ENCODE measurements around the gene WNT10A.
"Not testable (repeated sequence)": the region's sequence is repeated elsewhere in the genome, so short reads cannot be mapped to it uniquely, and the experiment has no call there.

Gene WNT10A

DNA sequence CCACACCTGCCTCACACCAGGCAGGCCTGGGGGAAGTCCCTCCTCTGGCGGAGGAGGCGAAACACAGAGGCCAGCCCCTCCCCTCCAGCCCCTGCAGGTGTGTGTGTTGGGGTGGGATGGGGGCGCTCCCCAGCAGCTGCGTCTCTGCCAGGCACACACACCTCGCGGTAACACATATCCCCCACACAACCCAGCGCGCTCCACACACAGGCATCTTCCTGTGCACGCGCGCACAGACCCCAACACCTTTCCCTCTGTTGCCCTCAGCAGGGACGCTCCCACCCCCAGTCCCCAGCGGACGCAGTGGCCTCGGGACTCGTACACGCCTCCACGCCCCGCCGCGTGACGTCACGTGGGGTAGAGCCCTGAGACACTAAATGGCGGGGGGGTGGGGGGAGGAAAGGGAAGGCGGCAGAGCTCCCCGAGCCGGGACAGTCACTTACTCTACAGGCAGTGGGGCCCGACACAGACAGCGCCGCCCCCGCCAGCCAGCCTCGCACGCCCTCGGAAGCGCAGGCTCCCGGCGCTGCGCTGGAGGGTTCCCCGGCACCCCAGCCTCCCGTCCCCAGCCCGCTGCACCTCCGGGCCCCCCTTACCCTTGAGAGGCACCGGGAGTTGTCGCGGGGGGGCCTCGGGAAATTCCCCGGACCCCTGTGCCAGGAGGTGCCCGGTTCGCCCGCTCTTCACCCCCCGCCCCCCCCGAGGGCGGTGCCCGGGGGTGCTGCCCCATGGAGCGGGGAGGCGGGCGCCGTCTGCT lies at the start of gene WNT10A:
Gene WNT10A, plus strand, starts transcription at position 751 of the 757 bp plus-strand sequence. CDS start 144 bp downstream, outside the sequence.
- peak; percentile 60 to 82 (median 69) for DNase-seq

DNA sequence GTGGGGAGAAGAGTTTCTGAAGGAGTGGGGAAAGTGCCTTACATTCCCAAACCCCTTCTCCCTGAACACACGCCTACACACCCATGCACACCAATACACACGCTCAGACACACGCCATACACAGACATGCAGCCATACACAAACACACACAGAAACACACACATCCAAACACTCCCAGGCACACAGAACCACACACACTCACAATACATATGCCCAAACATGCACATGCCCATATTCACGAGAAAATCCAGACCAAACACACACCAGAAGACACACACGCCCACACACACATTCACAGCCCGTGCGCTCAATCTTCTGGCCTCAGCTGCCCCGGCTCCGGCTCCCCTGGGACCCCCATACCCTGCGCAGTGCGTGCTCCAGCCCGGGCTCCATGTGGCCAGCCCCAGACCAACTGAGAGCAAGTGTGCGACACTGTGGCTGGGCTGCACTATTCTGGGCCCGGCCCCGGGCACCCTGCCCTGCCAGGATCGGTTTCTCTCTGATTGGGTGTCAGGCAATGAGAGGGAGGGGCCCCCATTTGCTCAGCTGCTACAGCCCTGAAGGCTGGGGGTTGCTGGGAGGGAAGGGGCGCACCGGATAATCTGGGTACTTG lies 49.2 kb upstream of the WNT10A start, which contains the start of gene PRKAG3:
Gene PRKAG3, minus strand, starts transcription at position 426 of the 613 bp plus-strand sequence.
- DNase-seq: no peak

DNA sequence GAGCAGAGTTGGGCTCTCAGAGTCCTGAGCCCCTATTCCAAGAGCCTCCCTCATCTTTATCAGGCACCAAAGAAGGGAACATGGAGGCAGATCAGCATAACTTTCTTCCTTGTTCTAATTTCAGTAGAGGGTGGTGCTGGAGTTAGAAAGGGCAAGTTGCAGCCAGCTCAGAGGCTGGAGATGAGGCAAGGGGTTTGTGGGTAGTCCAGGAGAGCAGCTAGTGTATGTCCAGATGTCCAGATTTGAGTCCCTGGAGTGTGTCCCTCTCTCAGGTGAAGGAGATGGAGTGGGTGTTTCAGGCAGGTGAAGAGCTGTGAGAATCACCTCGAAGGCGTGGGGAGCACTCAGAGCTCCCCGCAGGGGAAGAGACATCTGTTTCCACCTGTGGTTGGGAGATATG lies 48.6 kb upstream of the WNT10A start:
- DNase-seq: no peak

DNA sequence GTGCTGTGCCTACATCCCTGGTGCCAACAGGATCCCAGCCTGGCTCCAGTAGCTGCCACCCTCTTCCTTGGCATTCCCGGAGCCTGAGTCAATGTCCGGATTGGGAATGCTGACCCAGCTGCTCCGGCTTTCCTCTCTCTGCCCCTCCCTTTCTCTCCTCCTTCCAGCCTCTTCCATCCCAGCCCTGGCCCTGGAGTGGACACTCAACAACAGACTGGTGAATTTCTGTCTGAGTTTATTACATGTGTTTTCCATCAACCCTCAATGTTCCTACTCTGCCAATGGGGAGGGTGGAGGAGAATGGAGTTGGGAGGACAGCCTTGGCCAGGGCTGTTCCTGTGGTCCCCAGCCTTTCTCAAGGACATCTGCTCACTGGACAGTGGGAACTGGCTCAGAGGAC lies 48.1 kb upstream of the WNT10A start:
- DNase-seq: no peak

DNA sequence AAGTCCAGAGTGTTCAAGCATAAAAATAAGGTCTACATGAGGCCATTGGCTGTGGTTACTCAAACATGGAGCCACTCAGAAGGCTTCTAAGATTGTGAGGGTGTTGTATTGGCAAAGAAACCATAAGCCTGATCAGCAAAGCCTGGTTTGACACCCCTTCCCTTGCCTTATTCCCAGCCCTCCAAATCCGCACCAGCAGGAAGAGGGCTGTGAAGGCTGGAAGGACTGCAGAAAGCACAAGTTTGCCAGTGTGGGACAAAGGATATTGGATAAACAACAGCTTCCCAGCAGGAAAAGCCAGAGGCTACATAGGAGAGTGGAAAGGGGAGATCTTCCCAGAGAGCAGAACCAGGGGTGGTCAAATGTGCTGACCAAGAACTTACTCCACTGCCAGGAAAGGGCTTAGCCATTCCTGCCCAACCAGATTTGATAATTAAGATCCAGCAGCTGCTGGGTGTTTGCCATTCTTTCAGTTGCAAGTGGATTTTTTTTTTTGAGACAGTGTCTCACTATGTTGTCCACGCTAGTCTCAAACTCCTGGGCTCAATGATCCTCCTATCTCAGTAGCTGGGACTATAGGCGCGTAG lies 47.5 kb upstream of the WNT10A start:
- DNase-seq: no peak

DNA sequence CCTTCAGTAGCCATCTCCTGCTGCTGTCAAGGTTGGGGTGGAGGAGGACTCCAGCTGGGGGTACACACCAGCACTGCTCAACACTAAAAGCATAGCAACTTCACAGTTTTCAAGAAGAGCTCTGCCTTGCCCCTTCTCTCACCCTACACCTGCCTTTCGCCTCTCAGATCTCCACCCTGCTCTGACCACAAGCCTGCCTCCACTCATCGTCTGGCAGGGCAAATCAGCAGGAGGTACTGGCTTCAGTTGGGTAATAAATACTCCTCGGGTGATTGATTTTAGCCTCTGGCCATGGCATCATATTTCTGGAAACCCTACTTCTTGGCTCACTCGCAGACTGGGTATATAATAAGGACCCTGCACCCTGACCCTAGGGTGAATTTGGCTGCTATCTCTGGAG lies 46.0 kb upstream of the WNT10A start:
- DNase-seq: no peak

DNA sequence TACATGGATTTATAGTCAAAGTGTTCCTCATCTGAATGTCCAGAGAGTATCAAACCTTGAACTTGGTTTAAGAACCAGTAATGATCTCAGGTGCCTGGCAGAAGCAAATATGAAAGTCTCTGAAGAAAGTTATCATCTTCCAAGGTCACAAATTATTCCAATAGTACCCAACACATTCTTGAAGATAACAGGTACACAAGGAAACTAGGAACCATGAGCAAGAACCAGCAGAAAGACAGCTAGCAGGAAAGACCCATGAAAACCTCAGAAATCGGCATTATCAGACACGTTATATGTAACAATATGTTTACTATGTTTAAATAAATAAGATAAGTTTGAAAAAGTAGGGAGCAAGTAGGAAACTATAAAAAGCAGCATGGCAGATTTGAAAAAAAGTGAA lies 43.2 kb upstream of the WNT10A start:
- no peak for DNase-seq

DNA sequence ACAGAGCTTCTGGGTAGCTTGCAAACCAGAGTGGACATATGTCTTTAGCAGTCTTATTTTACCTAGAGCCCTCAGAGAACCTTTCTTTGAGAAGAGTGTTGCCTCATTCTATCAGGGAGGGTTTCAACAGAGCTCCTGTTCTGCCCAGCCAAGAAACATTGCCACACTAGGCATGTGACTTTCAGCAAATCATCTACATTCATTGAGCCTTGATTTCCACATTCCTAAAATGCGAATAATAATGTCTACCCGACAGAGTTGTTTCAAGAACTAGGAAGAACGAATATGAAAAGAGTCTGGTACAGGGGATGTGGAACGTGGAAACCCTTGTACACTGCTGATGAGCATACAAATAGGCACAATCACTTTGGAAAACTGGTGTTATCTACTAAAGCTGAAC lies 41.2 kb upstream of the WNT10A start:
- peak; percentile 37 to 60 (median 46) for DNase-seq

DNA sequence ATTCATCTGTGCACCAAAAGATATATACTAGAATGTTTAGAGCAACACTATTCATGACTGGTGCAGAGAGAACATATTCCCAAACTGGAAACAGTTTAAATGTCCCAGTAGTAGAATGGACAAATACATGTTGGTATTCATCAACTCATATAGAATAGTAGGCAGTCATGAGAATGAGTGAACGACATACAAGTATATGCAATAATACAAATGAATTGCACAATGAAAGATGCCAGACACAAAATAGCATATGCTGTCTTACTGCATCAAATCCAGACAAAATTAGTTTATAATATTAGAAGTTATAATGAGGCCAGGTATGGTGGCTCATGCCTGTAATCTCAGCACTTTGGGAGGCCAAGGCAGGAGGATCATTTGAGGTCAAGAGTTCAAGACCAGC lies 40.8 kb upstream of the WNT10A start:
- DNase-seq: no peak

DNA sequence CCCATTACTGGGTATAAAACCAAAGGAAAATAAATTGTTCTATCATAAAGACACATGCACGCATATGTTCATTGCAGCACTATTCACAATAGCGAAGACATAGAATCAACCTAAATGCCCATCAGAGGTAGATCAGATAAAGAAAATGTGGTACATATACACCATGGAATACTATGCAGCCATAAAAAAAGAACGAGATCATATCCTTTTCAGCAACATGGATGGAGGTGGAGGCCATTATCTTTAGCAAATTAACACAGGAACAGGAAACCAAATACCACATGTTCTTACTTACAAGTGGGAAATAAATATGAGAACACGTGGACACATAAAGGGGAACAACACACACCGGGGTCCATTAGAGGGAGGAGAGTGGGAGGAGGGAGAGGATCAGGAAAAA lies 36.3 kb upstream of the WNT10A start:
- DNase-seq: not testable (repeated sequence)

DNA sequence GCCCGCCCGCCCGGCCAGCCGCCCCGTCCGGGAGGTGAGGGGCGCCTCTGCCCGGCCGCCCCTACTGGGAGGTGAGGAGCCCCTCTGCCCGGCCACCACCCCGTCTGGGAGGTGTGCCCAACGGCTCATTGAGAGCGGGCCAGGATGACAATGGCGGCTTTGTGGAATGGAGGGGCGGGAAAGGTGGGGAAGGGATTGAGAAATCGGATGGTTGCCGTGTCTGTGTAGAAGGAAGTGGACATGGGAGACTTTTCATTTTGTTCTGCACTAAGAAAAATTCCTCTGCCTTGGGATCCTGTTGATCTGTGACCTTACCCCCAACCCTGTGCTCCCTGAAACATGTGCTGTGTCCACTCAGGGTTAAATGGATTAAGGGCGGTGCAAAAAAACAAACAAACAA lies 33.7 kb upstream of the WNT10A start:
- not testable (repeated sequence) for DNase-seq

DNA sequence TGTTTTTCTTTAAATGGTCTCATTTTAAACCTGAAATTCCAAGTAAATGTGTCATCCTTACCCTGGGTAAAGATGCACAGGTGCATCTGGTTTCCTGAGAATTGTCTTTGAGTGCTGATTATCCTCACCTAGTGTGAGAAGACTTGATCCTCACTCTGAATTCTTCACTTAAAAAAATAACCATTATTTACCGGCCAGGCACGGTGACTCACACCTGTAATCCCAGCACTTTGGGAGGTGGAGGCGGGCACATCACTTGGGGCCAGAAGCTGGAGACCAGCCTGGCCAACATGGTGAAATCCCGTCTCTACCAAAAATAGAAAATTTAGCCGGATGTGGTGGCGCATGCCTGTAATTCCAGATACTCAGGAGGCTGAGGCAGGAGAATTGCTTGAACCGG lies 30.9 kb upstream of the WNT10A start:
- no peak for DNase-seq

DNA sequence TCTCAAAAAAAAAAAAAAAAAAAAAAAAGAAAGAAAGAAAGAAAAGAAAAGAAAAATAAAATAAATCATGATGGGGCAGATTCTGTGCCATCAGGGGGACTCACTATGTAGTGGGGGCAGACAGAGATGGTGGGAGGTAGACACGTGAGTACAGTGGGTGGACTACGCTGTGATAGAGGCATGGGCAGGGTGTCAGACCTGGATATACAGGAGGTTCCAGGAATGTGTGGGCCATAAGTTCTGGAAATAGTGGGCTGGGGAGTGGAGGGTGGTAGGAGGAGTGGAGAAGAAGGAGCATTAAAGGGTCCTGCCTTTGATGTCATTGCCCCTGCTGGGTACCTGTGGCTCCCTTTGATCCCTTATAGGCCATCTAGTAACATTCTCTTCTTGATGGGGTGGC lies 29.9 kb upstream of the WNT10A start:
- no peak for DNase-seq

DNA sequence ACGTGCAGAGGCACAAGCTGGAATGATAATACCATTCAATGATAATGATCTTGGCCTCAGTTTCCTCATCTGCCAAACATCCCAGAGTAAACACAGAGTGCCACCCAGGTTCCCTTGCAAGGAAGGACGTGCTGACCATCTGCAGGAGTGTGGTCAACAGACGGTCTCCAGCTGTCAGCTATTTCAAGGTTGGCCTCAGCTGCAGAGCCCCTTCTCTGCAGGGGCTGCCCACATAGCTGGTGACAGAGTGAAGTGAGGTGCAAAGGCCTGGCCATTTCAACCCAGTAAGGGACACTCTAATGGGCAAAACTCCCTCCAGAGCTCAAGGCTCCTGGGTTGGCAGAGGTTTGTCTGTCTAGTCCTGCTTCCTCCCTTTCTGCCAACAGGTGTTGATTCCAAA lies 29.4 kb upstream of the WNT10A start:
- DNase-seq: no peak

DNA sequence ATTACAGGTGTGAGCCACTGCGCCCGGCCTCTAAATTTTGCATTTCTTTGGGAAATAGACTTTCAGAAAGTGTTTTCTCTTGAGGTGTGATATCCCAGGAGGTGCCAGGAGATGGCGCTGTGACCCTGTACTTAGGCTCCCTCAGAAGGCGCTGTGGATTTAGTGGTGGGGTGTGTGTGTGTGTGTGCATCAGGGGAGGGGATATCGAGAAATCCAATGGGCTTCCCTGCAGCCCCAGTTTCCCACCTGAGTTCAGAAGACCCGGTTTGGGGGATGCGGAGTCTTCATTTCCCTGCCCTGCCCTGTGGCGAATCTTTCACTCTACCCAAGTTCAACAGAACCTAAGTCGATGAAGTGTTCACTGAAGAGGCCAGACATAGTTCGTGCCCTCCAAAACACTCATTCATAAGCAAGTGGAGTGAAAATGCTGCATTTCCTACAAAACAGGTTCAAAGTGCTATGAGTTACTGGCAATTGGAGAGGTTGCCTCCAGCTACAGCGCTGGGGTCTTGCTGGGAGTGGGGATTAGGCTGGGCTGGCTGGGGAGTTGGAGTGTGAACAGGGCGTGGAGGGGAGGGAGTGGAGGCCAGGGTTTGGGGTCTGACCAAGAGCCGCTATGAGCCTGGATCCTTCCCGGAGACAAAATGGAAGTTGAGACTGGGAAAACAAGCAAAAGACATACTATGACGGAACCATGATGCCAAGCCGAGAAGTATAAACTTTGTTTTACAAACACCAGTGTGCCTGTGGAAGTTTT lies 27.6 kb upstream of the WNT10A start:
- DNase-seq: peak; percentile 71 to 83 (median 77)

DNA sequence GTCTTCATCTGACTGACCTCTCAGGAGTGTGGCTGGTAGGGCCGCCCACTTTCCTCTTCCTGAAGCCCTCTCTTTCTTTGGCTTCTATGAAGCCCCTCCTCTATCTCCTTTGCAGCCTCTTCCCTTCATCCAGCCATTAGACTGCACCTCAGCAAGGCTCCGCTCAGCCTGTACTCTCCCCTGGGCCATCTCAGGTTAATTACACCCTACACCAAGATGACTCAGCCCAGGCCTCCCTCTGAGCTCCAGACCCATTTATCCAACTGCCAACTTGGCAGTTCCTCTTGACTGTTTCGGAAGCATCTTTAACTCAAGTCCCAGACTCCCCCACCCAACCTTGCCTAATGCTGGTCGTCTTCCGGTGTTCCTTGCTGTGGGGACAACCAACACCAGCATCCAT lies 26.9 kb upstream of the WNT10A start:
- peak in 2 of 3 donors; percentile 23 to 30 for DNase-seq

DNA sequence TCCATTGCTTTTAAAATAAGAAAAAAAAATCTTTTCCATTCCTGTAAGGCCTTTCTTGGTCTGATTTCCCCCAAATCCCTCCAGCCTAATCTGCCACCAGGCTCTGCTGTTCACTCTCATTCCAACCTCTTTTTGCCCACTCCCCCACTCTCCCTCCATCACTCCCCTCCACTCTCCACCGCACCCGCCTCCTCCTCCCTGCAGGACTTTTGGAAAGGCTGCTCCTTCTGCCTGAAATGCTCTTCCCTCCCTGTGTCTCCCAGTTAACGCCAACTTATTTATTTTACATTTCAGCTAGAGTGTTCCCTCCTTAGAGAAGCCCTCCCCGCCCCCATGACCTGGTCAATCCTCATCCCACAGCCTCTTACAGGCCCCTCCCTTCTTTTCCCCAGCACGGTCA lies 25.8 kb upstream of the WNT10A start:
- no peak for DNase-seq

DNA sequence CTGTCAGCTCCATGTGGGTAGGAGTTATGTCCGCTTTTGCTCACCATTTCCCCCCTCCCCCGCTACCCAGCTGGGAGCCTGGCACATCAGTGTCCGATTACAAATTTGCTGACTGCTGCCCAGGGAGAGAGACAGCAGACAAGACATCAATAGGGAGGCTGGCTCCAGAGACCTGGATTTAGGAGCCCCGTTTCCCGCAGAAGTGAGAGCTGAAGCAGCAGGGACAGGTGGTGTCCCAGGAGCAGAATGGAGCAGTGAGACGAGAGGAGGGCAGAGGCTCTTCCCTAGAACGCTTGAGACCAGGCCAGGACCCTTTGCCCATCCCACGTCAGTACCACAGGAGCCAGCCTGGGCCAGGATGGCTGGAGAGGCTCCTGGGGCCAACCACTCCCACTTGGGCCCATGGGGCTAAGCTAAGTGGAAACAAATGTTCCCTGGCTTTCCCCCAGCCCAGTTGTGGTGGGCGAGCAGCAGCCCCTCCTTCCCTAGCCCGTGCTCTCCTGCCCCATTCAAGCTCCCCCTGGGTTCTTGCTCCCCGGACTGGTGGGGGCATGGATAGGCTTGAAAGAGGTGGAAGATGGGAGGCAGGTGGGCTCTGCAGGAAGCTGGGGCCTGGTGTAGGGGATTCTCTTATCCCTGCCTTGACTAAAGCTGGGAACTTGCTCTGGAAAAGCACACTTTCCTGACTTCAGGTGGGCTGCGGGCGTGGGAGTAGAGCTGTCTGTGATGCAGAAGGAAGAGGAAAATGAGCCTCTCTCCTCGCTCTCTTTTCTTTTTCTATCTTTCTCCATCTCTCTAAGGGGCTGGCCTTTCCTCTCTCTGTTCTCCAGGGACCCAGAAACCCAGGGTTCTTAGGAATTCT lies 25.1 kb upstream of the WNT10A start:
- DNase-seq: no peak

DNA sequence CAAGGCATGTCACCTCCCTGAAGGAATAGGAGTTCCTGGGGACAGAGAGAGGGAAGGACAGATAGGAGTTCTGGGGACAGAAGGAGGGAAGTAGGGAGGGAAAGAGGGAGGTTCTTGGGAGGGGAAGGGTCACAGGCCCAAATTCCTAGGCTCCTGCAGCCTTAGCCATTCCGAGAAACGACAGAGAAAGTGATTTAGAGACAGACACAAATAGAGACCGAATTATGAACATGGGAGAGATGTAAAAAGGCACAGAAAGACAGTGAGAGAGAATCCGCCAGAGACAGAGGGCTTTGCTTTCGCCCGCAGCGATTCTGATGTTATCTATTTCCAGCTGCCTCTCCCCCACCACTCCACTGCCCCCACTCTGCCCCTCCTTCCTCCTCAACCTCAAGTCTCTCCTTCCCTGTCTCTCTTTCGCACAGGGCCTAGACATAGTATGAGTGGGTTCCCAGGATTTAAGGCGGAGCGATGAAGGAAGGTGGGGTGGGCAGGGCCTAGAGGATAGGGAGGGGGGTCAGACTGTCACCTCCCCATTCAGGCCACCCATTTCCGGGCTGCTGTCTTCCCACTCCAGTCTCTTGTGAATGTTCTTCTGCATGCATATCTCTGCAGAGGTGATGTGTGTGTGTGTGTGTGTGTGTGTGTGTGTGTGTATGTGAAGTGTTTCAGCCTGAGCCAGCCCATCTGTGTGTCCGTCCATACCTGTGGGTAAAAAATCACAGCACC lies 24.3 kb upstream of the WNT10A start:
- no peak for DNase-seq

DNA sequence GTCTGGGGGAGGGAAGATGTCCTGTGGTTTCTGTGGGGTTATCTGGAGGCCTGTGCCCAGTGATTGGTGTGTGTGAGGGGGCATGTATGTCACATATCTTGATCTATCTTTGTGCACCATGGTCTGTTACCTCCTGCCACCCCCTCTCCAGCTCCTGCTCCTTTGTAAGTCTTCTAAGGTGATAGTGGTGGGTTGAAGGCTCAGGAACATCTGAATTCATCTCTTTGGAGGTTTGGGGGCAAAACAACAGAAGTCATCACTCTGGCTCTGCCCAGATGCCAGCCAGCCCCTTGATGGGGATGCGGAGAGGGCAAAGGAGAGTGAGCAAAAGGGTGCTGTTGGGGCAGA lies 23.8 kb upstream of the WNT10A start:
- no peak for DNase-seq

DNA sequence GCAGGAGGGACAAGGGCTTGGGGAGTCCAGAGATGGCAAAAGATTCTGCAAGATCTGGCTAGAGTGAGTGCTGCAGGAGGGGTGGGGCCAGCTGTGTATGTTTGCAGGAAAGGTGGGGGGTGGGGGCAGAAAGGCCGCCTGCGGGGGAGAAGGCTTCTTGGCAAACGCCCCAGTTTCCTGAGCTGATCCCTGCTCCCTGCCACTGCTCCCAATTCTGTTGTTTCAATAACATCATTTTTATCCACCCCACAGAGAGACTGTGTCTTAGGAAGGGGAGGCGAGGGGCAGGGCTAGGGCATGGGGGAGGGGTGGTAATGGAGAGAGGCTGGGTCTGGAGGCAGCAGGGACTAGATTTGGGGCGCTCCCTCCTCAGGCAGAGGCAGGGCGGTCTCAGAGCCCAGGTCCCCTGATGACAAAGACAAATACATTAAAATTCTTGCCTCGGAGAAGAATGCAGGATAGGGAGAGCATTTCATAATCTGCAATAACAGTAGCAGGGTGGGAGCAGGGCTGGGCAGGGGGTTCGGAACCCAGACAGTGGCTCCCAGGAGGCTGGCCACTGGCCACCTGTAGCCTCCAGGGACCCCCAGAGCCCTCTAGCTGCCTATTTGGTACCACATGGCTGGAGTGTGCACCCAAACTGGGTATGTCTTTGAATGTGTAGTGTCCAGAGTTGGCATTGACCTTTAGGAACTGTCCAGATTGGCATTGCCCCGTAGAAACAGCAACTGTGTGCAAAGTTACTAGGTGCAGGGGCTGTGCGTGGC lies 23.1 kb upstream of the WNT10A start:
- no peak for DNase-seq
